Uterus (tissue), 2 donors: ENCODE measurements around the gene LRIG1.

ENCODE experiments used
- POLR2A ChIP-seq, 2 donors: fragments of 450-650 bp; IDR thresholded peaks; one replicate each; pipeline ENCODE4 v1.6.1; 2016; ENCODE audit warnings: antibody characterized with exemption in 2 of 2, mild to moderate bottlenecking in 1 of 2, moderate library complexity in 1 of 2
- TF ChIP-seq, protein P1 (sequence below), 4 experiments: fragments of 200-600 bp in 2 of 4; fragments of 450-650 bp in 2 of 4; sonication (generic) in 2 of 4; IDR thresholded peaks; one replicate each; pipeline ENCODE4 v1.5.1; 2016 to 2019; ENCODE audit warnings: antibody characterized with exemption in 4 of 4, mild to moderate bottlenecking in 2 of 4, moderate library complexity in 1 of 4

DNA sequence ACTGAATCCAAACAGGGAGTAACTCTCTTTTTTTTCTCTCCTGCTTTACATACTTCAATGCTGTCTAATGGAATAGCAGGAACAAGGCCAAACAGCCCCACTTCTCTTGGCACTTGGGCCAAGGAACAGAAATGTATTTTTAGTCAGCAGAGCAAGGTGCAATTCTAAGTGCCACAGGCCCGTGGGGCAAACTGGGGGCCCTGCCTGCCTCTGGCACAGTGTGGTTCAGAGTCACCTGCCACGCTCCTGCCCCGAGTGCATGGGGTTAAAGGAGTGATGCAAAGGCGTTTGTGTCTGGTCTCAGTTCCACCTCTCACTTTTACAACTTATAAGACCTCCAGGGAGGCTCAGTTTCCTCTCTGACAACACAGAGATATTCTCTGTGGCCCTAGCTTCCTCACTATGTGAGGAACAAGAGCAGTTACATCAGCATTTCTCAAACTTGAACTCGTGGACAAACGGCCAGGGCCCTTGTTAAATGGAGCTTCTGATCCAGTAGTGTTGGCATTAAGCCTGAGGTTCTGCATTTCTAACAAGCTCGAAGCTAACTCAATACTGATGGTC, 51.3 kb downstream of the LRIG1 start:
- TF ChIP-seq, protein P1, sequence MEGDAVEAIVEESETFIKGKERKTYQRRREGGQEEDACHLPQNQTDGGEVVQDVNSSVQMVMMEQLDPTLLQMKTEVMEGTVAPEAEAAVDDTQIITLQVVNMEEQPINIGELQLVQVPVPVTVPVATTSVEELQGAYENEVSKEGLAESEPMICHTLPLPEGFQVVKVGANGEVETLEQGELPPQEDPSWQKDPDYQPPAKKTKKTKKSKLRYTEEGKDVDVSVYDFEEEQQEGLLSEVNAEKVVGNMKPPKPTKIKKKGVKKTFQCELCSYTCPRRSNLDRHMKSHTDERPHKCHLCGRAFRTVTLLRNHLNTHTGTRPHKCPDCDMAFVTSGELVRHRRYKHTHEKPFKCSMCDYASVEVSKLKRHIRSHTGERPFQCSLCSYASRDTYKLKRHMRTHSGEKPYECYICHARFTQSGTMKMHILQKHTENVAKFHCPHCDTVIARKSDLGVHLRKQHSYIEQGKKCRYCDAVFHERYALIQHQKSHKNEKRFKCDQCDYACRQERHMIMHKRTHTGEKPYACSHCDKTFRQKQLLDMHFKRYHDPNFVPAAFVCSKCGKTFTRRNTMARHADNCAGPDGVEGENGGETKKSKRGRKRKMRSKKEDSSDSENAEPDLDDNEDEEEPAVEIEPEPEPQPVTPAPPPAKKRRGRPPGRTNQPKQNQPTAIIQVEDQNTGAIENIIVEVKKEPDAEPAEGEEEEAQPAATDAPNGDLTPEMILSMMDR (IDR thresholded peaks at IDR 0.05), result no peak
- no peak for TF ChIP-seq POLR2A (IDR thresholded peaks at IDR 0.05)
